Superior temporal gyrus (tissue), 1 donor: ENCODE data around the gene OR51B6.
"Not testable (repeated sequence)": the region's sequence is repeated elsewhere in the genome, so short reads cannot be mapped to it uniquely, and the experiment has no call there.

Experiments
- DNase-seq: peaks from one replicate; pipeline ENCODE4 v3.0.0-alpha.2; 2016; ENCODE audit errors: extremely low spot score

The OR51B6 gene

GRCh38 chr11:5351208-5351607, at the start of gene OR51B6:
Gene OR51B6 (plus strand): TSS chr11:5351508. CDS start chr11:5351508, 0 bp downstream.
- DNase-seq = no peak

GRCh38 chr11:5301846-5302245, 49.5 kb upstream of the OR51B6 start, which contains the start of gene OR51B4:
Gene OR51B4 (minus strand): TSS chr11:5301946. CDS start chr11:5301946, 0 bp downstream.
- no peak for DNase-seq

- no peak for DNase-seq
Observed at GRCh38 chr11:5303626-5304025, 47.7 kb upstream of the OR51B6 start.

GRCh38 chr11:5304046-5304445, 47.3 kb upstream of the OR51B6 start:
- no peak for DNase-seq

- no peak for DNase-seq
Observed at GRCh38 chr11:5307256-5308019, 43.9 kb upstream of the OR51B6 start.

- DNase-seq = no peak
Observed at GRCh38 chr11:5310423-5310822, 40.9 kb upstream of the OR51B6 start.

GRCh38 chr11:5313326-5314023, 37.8 kb upstream of the OR51B6 start:
- DNase-seq = not testable (repeated sequence)

- no peak for DNase-seq
Observed at GRCh38 chr11:5317292-5317691, 34.0 kb upstream of the OR51B6 start.

- DNase-seq = no peak
Observed at GRCh38 chr11:5324197-5324596, 27.1 kb upstream of the OR51B6 start, which contains the start of gene OR51B2. Gene OR51B2 (minus strand): TSS chr11:5324297. CDS start chr11:5324297, 0 bp downstream.

GRCh38 chr11:5335170-5335569, 16.1 kb upstream of the OR51B6 start:
- DNase-seq = no peak

- DNase-seq = no peak
Observed at GRCh38 chr11:5336331-5336730, 15.0 kb upstream of the OR51B6 start.

- DNase-seq = not testable (repeated sequence)
Observed at GRCh38 chr11:5337253-5337652, 14.1 kb upstream of the OR51B6 start.

GRCh38 chr11:5339771-5340322, 11.5 kb upstream of the OR51B6 start:
- no peak for DNase-seq

- no peak for DNase-seq
Observed at GRCh38 chr11:5343474-5344335, 7.6 kb upstream of the OR51B6 start, which contains the start of gene OR51B5. Gene OR51B5 (minus strand): TSS chr11:5343524. CDS start chr11:5343524, 0 bp downstream.

- DNase-seq = no peak
Observed at GRCh38 chr11:5345831-5346230, 5.5 kb upstream of the OR51B6 start.

- DNase-seq = no peak
Observed at GRCh38 chr11:5348551-5349194, 2.6 kb upstream of the OR51B6 start.

- DNase-seq = no peak
Observed at GRCh38 chr11:5349550-5349949, 1.8 kb upstream of the OR51B6 start.

- not testable (repeated sequence) for DNase-seq
Observed at GRCh38 chr11:5356031-5356430, 4.7 kb downstream of the OR51B6 start.

GRCh38 chr11:5362017-5362625, 10.8 kb downstream of the OR51B6 start:
- no peak for DNase-seq

GRCh38 chr11:5363679-5364078, 12.4 kb downstream of the OR51B6 start:
- no peak for DNase-seq

- no peak for DNase-seq
Observed at GRCh38 chr11:5364214-5364613, 12.9 kb downstream of the OR51B6 start.
